Stimulated activated CD8-positive, alpha-beta memory T cell treated with anti-CD3 and anti-CD28 coated beads, Interleukin-15, amount 100 ng/mL, for 4 hours (primary cell): ENCODE measurements around the gene ALG14.
A peak's percentile ranks its signal among the peaks of the same experiment; 100 is the strongest.
"Not testable (repeated sequence)": the region's sequence is repeated elsewhere in the genome, so short reads cannot be mapped to it uniquely, and the experiment has no call there.

ENCODE experiments used
- DNase-seq, 2 donors: peaks; one replicate each; pipeline ENCODE4 v3.0.0-alpha.2; 2020; ENCODE audit warnings: low read depth in 2 of 2

Gene ALG14

GRCh38 chr1:95072532-95073419, at the start of gene ALG14:
Gene ALG14, minus strand, starts transcription at chr1:95072951. Its CDS starts 53 bp downstream, at chr1:95072898.
- DNase-seq: peak; percentile 82 to 89

GRCh38 chr1:95122151-95122697, 49.5 kb upstream of the ALG14 start:
- DNase-seq: no peak

GRCh38 chr1:95119273-95119672, 46.5 kb upstream of the ALG14 start:
- no peak for DNase-seq

DNA sequence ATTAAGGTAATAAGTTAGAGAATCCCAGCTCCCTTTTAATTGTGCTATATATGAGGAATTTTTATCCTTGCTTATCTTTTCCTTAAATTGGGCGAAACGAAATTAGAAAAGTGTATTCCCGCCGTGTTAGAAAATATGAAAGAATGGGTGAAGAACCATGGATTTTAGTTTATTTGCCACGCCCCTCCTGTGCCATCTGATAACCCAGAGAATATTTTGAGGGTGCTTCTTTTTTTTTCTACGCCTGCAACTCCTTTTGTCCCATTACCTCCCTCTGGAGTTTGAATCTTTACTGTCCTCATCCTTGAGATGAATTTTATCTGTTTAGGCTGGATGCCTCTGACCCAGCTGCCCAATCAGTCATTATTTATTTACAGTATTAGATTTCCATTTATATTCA, 46.0 kb upstream of the ALG14 start:
- DNase-seq: no peak

GRCh38 chr1:95118067-95118499, 45.3 kb upstream of the ALG14 start:
- no peak for DNase-seq

GRCh38 chr1:95117207-95118066, 44.7 kb upstream of the ALG14 start, which contains the start of gene TLCD4:
Gene TLCD4, plus strand, starts transcription at chr1:95117355. Its CDS starts 26,547 bp downstream, at chr1:95143902.
- peak in 1 of 2 donors; percentile 13 for DNase-seq

GRCh38 chr1:95116580-95117206, 43.9 kb upstream of the ALG14 start:
- DNase-seq: peak in 1 of 2 donors; percentile 5

DNA sequence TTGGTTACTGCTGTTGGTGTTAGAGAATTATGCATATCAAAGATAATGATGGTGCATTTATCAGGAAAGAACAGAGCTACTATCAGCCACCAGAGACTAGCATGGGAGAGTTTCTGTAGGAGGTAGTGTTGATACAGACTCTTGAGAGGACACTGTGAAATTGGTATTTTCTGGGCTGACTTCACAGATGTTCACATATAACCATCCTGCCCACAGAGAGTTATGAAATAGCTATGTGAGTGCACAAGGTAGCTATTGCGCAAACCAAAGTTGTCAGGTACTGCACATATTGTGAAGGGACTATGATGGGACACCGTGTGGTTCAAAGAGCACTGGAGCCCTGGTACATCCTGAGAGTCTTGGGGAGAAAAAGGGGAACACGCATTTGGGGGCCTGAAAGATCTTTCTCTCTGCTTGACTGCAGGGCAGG, 43.0 kb upstream of the ALG14 start:
- DNase-seq: no peak

GRCh38 chr1:95113684-95114083, 40.9 kb upstream of the ALG14 start:
- no peak for DNase-seq

DNA sequence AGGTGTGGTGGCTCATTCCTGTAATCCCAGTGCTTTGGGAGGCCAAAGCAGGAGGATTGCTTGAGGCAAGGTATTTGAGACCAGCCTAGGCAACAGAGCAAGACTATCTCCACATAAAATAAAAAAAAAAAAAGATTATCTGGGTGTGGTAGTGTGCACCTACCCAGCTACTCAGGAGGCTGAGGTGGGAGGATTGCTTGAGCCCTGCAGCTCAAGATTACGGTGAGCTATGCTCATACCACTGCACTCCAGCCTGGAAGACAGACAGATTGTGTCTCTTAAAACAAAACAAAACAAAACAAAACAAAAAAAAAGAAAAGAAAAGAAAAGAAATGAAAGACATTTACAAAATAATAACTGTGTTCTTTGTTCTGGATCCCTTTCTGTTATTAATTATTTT, 38.3 kb upstream of the ALG14 start:
- DNase-seq: no peak

- DNase-seq: no peak
These were observed 36.0 kb upstream of the ALG14 start for GRCh38 chr1:95108792-95109191.

DNA sequence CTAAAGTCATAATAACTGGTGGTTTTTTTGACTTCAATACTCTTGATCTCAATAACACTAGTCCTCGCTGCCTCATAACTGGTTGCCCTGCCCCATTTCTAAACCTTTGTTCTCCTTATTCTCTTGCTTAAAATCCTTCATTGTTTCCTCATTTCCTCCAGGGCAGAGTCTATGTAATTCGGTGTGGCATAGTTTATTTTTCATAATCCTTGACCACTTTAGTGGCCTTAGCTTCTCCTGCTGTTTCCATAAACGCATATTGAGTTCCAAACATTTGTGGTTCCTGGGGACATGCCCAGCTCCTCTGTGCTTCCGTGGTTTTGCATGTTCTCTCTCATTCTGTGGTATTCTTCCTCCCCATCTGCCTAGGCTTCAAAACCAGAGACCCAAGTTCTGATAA, 25.4 kb upstream of the ALG14 start:
- DNase-seq: no peak

- no peak for DNase-seq
These were observed 24.7 kb upstream of the ALG14 start for GRCh38 chr1:95097426-95097825.

- DNase-seq: no peak
These were observed 23.6 kb upstream of the ALG14 start for GRCh38 chr1:95096218-95096841.

DNA sequence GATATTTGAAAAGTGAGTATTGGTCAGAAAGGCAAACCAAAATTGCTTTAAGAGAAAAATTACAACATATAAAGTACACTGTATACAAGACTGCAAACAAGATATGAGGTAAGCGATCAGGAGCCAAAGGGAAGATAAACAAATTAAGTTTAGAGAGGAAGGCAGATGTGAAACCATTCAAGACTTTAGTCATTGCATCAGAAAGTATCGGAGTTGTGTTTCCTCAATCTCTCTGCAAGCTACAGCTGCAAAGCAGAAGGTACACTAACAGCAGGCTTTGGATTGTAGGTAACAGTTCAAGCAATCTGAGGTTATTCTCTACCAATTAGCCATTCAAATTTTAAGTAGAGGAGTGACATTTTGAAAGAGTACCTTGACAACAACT, 23.1 kb upstream of the ALG14 start:
- DNase-seq: no peak

- no peak for DNase-seq
These were observed 22.2 kb upstream of the ALG14 start for GRCh38 chr1:95094923-95095322.

DNA sequence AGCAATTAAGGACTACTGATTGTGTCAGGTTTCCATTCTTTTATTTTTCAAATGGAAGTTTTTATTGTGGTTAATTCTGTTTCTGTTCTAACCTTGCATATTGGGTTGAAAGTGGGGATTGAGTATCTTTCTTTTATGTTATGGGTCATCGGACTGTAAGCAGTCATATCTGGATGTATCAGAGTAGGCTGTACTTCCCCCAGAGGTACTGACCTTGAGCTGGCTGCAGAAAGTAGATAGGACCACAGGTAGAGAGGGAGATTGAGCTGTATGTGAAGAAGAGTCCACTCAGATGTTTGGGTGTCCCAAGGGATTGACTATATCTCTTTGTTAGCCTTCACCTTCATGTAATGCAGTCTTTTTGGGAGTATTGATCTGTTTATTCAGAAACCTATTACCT, 20.5 kb upstream of the ALG14 start:
- no peak for DNase-seq

DNA sequence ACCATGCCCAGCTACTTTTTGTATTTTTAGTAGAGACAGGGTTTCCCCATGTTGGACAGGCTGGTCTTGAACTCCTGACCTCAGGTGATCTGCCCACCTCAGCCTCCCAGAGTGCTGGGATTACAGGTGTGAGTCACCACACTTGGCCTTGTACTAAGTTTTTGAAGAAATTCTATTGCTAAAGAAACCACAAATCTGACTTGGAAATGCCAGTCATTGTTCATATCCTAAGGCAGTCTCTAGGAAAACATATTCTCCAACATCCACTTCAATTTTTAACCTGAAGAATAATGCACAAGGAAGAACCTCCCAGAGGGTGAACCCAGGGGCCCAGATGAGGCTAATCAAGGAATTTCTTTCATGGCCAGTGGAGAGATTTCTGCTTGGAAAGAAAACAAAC, 20.1 kb upstream of the ALG14 start:
- DNase-seq: not testable (repeated sequence)

DNA sequence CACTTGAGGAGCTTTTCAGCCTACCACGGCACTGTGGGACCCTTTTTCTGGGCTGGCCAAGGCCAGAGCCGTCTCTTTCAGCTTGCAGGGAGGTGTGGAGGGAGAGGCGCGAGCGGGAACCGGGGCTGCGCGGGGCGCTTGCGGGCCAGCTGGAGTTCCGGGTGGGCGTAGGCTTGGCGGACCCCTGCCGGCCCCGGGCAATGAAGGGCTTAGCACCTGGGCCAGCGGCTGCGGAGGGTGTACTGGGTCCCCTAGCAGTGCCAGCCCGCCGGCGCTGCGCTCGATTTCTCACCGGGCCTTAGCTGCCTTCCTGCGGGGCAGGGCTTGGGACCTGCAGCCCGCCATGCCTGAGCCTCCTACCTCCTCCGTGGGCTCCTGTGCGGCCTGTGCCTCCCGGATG, 18.5 kb upstream of the ALG14 start:
- DNase-seq: not testable (repeated sequence)

DNA sequence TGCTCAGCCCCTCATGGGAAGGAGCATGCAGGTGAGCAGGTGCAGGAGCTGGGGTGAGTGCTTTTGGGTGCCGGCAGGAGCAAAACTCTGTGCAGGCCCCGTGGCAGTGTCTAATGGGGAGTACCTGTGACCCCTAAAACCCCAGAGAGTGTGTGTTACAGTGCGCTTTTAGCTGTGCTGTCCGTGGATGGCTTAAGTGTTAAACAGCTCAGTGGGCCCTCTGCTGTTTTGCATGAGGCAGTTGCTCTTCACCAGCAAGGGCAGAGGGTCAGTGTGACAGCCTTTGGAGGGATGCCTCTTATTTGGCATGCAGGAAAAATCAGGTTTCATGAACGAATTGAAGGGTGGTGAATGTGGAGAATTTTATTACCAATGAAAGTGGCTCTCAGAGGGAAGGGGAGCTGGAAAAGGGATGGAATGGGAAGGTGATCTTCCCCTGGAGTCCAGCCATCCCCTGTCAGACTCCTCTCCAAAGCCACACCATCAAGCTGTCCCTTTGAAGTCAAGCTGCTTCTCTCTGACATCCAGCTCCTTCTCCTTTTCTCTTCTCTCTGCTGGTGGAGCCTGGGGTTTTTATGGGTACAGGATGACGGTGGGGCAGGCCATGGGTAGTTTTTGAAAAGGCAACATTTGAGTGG, 17.0 kb upstream of the ALG14 start:
- no peak for DNase-seq

DNA sequence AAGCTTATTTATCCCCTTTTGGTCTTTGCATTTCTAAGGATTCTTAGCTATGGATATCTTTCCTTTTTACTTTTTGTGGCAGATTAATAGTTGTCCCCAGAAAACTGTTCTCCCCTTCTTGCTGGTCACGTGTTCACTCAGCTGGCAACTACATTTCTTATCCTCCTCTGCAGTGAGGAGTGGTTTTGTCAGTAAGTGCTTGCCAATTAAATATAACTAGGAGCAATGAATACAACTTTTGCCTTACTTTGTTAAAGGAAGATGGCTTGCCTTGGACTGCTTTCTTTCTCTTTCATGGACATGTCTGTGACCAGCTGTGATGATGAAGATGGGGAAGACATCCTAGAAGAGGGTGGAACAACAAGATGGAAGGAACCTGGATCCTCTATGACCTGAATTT, 15.6 kb upstream of the ALG14 start:
- no peak for DNase-seq
